ENCODE measurements around the gene PRMT7.
"Not testable (repeated sequence)": the region's sequence is repeated elsewhere in the genome, so short reads cannot be mapped to it uniquely, and the experiment has no call there.

PRMT7 gene

DNA sequence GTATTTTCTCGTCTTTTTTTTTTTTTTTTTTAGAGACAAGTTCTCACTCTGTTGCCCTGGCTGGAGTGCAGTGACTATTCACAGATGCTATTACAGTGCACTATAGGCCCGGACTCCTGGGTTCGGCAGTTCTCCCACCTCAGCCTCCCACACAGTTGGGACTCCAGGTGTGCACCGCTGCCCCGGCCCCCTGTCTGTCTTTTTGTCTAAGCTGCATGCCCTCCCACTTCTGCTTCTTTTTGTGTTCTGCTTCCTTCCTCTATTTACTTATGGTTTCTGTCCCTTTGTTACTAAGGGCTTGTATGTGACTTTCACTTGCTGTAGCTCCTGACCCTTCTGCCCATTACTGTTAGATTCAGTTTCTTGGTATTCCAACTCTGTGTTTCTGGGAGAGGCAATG lies 26.0 kb upstream of the PRMT7 start:
- no peak for DNase-seq

DNA sequence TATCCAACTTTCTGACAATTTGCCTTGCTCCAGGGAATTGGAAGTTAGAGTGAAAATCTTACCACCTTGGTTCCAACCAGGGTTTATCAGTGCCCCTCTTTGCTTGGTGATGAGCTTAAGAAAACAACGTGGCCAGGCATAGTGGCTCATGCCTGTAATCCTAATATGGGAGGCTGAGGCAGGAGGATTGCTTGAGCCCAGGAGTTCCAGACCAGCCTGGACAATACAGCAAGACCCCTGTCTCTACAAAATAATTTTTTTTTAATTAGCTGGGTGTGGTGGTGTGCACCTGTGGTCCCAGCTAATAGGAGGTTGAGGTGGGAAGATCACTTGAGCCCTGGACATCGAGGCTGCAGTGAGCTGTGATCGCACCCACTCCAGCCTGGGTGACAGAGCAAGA lies 25.1 kb upstream of the PRMT7 start:
- DNase-seq = no peak

DNA sequence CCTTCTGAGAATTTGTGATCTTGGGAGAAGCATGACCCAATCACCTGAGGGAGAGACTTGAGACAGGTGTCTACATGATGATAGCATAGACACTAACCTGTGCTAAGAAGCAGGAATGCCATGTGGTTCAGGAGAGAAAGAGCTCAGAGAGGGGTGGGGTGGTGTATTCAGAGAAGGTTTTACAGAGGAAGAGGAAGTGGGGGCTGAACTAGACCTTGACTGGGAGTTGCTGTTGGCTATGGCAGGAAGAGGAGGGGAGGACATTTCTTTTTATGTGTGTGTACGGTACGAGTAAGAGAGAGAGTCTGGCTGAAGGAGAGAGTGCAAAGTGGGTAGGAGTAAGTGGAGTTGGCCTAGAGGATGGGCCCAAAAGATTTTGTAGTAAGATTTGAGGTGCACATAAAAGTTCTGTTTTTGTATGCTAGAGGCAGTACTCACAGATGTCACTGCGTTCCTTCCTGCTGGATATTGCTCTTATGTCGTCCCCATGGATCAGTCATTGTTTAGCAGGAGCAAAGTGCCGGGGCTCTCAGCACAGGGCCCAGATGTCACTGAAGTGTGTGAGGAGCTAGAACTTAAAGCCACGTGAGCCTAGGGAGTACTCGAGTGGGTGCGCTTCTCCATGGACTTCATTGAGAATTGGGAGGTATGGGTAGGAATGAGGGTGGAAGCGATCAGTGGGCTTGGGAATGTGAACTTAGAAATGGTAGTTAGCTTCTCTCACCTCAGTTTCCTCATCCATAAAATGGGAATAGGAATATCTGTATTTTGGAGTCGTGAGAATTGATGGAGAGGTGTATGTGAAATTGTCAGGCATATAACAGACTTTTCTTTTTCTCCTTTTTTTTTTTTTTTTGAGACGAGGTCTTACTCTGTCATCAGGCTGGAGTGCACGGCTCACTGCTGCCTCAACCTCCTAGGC lies 24.4 kb upstream of the PRMT7 start:
- DNase-seq = peak; percentile 61

DNA sequence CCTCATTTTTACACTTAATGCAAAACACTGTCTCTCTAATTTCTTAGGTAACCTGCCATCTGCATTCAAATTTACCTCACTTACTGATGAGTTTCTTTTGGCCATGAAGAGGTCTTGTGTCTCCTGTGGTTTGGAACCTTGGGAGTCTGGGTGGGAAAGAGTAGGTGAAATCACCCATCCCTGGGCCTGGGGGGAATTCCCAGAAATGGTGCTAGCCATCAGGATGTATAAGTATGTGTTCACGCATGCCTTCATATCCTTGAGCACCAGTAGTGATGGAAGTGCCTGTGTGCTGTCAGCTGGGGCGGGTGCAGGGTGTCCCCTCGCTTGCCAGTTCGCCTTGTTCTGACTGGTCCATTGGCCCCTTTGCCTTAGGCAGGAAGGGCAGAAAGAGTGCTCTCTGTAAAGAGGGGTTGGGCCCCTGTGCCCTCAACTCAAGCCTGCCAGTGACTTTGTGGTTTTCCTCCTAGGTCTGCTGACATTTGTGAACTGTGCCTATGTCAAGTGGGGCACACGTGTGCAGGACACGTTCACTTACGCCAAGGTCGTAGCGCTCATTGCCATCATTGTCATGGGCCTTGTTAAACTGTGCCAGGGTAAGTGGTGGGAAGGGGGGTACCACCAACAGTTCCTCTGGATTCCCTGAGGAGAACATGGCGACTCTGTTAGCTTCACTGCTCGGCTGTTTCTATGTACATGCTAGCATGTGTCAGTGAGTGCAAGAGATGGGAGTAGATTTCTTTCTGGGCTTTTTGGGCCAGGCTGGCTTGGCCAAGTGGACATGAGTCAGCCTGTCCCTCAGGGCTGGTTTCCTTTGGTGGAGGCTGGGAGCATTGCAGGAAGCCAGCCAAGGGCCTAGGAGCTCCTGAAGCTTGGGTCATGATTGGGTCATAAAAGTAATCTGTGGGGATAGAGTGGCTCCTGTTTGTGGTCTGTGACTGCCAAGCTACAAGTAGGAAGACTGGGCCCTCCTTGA lies 23.3 kb upstream of the PRMT7 start:
- peak; percentile 64 for DNase-seq

DNA sequence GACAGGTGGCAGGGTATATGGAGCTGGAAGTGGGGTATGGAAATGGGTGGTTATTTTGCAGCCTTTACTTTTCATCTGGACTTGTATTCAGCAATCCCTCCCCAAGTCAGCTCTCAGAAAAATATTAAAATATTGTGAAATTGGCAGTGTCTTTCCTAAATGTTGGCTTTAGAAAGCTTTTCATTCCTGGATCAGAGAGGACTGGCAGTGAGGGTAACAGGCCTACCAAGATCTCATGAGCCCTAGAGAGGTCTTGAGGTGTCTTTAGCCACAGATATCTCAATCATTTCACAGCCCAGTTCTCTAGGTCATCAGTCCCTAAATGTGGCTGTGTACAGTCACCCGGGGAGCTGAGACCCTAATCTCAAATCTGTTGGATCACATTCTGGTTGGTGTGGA lies 22.6 kb upstream of the PRMT7 start:
- no peak for DNase-seq

DNA sequence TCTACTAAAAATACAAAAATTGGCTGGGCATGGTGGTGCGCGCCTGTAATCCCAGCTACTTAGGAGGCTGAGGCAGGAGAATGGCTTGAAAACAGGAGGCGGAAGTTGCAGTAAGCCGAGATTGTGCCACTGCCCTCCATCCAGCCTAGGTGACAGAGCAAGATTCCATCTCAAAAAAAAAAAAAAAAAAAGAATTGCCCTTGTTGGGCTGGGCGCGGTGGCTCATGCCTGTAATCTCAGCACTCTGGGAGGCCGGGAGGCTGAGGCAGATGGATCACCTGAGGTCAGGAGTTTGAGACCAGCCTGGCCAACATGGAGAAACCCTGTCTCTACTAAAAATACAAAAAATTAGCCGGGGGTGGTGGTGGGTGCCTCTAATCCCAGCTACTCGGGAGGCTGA lies 22.0 kb upstream of the PRMT7 start:
- DNase-seq = not testable (repeated sequence)

DNA sequence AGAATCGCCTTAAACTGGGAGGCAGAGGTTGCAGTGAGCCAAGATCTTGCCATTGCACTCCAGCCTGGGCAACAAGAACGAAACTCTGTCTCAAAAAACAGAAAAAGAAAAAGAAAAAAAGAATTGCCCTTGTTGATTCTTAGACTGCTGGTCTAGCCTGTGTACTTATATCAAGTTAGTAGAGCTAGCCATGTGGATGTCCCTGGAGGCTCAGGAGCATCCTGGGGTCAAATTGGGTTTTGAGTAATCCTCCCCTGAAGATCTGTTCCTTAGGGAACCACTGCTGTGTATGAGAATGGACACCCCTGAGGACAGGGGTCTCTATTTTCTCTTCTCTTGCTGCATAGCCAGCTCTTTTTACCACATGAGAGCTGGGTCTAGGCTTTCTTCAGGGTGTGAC lies 21.6 kb upstream of the PRMT7 start:
- no peak for DNase-seq

DNA sequence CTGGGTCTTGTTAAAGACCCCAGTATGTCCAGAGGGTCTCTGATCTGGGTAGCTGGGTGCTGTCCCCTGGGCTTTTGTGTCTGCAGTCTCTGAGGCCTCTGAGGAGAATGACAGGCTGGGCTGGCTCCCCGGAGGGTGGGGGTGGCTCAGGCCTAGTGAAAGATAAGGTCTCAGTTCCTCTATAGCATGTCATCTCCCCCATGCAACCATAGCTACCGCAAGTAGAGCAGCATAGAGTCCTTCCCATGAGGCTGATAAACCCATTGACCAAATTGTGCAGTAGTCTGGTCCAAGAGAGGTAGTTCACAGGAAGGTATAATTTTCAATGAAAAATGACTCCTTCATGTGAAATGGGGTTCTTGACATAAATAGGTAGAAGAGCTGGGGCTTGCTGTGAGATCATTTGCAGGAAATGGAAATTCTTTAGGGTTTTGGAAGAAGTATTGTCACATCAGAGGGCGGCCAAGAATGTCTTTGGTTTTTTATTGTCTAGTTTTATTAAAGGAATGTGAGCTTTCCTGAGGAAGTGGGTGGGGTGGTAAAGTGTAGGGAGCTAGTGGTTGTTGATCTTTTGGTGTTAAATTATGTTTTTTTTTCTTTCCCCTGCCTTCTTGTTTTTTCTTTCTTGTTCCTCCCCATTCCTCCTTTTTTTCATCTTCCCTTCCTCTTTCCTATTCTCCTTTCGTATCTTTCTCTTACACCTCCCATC lies 21.0 kb upstream of the PRMT7 start:
- peak; percentile 46 for DNase-seq

DNA sequence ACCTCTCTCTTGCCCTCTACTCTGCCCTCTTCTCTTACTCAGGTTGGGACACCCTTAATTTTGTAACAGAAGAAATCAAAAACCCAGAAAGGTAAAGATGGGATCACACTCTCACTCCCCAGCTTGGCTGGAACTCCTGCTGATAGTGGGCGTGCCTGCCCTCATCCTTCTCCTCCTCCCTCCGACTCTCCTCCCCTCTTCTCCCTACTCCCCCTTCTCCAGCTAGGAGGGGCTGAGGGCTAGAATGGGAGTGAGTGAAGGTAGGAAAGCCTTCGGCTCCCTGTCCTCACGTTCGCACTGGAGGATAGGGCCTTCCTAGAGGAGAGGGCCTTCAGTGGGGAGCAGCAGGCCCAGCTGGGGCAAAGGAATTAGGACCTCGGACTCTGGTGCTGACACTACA lies 20.4 kb upstream of the PRMT7 start:
- no peak for DNase-seq

DNA sequence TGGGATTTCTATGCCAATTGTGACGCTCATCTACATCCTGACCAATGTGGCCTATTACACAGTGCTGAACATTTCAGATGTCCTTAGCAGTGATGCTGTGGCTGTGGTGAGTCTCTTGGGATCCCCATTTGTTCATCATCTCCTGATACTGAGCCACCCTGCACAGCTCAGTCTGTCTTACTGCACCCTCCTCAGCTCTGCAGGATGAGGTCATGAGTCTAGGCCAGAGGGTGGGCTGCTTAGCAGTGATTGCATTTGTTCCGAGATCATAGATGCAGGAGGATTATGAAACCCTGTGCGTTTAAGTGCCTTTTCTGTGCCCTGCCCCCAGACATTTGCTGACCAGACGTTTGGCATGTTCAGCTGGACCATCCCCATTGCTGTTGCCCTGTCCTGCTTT lies 19.6 kb upstream of the PRMT7 start:
- DNase-seq = no peak

DNA sequence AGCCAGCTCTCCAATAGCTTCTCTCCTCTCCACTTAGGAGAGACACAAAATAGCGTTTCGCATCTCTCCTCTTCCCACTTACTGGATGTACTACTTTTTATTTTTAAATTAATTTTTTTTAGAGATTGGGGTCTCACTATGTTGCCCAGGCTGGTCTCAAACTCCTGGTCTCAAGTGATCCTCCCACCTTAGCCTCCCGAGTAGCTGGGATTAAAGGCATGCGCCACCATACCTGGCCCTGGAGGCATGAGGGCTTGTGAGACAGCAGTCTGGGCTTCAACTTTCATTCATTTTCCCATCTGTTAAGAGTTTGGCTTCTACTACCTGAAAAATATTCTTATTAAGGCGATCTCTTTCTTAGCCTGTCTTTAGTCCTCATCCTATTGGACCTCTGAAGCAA lies 18.4 kb upstream of the PRMT7 start:
- DNase-seq = no peak

DNA sequence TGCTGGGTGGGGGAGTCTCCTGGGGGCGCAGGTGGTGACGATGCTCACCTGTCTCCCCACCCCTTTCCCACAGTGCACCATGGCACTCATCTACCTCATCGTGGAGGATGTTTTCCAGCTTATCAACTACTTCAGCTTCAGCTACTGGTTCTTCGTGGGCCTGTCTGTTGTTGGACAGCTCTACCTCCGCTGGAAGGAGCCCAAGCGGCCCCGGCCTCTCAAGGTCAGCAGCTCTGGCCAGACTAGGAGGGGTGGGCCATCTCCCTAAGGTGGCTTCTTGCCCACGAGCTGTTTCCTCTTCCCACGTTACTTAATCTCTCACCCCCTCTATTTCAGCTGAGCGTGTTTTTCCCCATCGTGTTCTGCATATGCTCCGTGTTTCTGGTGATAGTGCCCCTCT lies 14.5 kb upstream of the PRMT7 start:
- DNase-seq = no peak

DNA sequence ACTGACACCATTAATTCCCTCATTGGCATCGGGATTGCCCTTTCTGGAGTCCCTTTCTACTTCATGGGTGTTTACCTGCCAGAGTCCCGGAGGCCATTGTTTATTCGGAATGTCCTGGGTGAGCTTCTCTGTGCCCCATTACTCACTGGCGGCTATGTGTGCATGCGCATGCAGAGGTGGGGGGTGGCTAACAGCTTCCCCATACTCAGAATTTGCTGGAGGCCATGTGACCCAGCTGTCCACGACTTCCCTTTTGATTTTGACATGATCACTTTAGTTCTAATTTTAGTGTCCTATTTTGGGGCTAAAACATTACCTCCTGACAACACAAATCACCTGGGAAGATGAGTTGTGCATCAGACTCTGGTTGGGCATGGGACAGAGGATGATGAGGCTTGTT lies 14.1 kb upstream of the PRMT7 start:
- no peak for DNase-seq

DNA sequence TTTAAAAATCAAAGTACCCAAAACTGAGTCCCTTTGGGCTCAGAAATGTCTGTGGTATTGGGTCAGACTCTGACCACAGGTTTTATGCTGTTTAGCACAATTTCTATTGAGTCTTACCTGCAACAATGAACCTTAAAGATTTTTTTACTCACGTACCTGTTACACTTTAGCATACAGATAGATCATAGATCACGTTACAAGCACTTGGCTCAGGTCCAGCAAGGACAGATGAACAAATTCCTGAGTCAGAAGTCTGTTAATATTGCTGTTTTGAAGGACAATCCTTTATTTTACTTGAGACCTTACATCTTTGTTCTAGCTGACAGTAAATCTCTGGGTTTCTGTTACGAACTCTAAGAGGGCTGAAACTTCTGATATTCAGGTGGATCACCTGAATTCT lies 12.9 kb upstream of the PRMT7 start:
- DNase-seq = no peak

DNA sequence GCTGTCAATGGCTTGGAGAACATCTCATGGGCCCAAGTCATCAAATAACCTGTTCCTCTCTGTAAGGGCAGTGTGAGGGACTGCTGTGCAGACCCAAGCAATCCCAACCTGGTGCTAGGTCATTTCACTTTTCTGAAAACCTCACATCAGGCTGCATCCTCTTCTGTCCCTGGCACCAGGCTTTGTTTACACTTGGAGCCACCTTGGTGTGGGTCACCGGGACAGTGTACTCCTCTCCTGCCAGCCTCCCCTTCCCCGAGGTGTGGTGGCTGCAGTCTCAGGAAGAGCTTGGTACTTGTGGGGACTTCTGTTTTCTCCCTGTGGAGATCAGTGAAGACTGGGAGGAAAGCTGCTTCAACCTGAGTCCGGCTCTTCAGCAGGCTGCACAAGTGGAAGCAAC lies 12.5 kb upstream of the PRMT7 start:
- DNase-seq = no peak

DNA sequence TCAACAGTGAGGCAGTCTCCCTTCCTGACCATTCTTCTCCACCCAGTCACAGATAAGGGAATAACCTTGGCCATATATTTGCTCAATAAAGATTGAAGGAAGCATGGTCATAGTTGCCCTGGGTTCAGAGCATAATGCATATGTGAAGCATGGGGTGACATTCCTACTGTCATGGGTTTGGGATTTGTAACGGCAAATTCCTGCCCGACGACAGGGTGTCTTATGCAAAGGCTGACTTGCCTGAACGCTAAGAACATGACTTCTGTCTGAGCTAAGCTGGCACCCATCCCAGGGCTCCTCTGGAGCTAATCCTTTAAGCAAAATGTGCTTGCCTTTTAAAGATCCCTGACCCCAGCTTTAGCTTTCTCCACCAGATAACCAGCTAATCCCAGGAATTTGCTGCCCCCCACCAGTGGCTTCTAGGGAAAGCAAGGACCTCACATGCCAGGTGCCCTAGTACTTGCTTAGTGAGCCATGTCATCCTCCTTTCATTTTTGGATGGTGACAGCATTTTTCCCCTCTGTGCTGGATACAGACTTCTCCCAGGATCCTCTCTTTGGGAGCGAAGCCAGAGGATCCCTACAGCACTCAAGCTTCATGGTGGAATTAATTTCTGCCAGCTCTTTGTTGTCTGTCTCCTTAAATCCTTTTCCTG lies 11.8 kb upstream of the PRMT7 start:
- DNase-seq = no peak

DNA sequence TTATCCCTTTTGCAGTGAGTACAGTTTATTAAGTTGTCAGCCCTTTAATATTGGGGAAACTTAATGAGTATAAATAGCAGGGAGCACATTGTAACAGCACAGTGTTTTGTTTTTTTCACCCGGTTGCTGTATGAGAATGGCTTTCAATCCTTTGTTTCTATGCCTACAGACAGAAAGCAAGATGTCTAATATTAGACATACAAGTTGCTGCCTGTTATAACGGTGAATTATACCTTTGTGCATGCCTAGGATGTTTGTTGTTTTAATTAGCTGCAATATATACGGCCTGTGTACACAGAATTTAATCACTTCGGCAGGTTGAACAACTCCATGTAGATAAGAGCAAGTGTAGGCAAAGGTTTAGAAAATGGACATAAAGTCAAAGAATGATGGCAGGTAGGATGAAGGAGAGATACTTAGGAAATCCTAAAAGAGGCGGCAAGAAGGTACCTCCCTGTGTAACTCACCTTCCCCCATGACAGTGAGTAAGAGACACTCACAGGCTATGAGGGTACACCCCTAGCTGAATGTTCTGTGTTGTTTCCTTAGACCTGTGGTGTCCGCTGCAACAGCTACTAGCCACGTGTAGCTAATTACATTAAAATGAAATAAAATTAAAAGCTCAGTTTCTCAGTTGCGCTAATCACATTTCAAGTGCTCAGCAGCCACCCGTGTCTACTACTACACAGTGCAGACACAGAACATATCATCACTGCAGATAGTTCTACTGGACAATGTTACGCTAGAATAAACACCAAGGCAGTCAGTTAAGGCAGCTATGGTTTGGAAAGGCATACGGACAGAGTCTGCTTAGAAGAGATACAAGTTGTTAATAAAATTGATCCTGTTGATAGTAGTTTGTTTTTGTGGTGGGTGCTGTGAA lies 11.0 kb upstream of the PRMT7 start:
- DNase-seq = no peak

DNA sequence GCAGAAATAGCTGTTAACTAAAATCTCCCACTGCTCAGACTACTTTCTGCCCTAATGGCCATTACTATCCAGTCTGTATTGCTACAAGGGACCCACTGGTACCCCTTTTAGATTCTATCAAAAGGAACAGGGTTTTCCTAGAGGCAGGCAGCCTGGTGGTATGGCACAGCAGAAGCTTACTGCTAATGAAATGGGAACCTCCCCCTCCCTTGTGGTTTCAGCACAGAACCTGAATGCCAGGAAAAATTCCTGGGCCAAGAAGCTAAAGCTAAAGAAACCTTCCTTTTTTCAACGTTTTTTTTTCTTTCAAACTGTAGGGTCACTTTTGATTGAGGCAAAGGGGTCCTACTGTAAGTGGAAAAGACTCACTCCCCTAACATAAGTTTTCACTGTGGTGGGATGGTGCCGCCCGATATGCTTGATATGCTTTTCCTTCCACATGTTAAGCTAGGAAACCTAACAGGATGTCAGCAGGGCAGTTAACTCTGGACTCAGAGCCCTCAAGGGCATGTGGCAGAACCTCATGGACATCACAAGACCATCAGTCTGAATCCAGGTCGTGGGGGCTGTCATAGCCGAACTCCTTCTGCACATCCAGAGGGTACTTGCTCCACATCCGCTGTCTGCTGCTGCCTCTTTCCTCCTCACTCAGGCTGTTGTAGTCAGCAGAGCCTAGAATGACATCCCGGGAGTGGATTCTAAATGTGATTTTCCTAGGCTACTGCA lies 9.9 kb upstream of the PRMT7 start:
- no peak for DNase-seq

DNA sequence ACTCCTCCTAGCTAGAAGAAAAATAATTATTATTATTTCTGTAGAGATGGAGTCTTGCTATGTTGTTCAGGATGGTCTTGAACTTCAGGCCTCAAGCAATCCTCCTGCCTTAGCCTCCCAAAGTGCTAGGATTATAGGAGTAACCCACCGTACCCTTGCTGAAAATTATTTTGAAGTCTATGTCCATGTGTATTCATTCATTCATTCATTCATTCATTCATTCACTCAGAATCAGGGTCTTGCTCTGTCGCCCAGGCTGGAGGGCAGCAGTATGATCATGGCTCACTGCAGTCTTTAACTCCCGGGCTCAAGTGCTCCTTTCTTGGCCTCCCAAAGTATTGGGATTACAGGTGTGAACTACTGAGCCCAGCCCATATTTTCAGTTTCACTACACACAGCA lies 4.2 kb upstream of the PRMT7 start:
- no peak for DNase-seq

DNA sequence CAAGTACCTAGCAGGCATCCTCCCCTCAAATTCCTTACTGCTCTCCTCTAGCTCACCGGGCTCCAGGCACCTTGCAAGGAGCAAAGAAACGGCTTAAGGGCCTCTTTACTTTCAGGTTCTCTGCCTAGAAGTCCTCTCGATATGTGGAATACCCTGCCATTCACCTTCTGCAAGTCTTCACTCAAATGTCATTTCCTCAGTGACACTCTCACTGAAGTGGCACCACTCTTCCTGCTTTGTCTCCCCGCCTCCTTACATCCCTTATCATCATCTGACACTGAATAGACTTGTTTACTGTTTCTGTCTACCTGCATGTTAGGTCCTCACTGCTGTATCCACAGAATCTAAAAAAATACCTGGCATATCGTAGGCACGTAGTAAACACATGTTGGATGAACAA lies 1.0 kb upstream of the PRMT7 start:
- DNase-seq = no peak

DNA sequence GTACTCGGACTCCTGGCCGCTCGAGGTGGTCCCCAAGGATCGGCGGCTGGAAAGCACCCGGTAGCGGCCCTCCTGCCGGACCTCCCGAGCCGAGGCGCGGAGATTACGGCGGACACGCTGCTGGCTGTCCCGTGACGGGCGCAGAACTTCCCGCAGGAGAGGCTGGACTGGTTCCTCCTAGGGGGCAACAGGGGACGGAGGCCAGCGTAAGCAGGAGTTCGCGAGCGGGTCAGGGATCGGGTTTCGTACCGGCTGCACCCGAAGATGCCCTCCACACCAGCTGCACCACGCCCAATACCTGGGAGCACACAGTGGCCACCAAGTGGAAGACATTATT lies 414 bp upstream of the PRMT7 start:
- no peak for DNase-seq
